CD4-positive, CD25-positive, alpha-beta regulatory T cell (primary cell): ENCODE results near the gene IFT88. TPM values are rescaled to one million over a fixed set of nuclear protein-coding genes. Genes with fewer than 3 reads are reported as not detected.

Experiments
- ATAC-seq, 2 donors: fragments of 150-1000 bp; cut with Tn5 transposase; one replicate each; pipeline ENCODE4 v1.10.0; 2021; ENCODE audit warnings: low read depth in 2 of 2, moderate number of reproducible peaks in 2 of 2, moderate library complexity in 1 of 2
- DNase-seq, 3 donors: peaks; one replicate each; pipeline versions ENCODE4 v3.0.0 to v3.0.0-alpha.2; 2012 to 2022; ENCODE audit warnings: mixed read lengths in 1 of 3
- H3K27ac ChIP-seq: one replicate; pipeline ENCODE4 v1.7.0; 2013; ENCODE audit warnings: mild to moderate bottlenecking, low read length; ENCODE audit not compliant: insufficient read depth, poor library complexity, severe bottlenecking
- H3K27me3 ChIP-seq: one replicate; pipeline ENCODE4 v1.7.0; 2013; ENCODE audit warnings: low read length; ENCODE audit not compliant: control insufficient read depth, insufficient read depth
- H3K36me3 ChIP-seq: one replicate; pipeline ENCODE4 v1.7.0; 2013; ENCODE audit warnings: mild to moderate bottlenecking, low read length, moderate library complexity; ENCODE audit not compliant: control insufficient read depth, insufficient read depth
- H3K4me1 ChIP-seq: 2 replicates; pipeline ENCODE4 v1.7.0; 2013; ENCODE audit warnings: mild to moderate bottlenecking, low read length; ENCODE audit not compliant: insufficient read depth, control insufficient read depth, poor library complexity, severe bottlenecking
- H3K4me3 ChIP-seq: one replicate; pipeline ENCODE4 v1.7.0; 2013; ENCODE audit warnings: low read depth, mild to moderate bottlenecking, low read length, moderate library complexity
- H3K9me3 ChIP-seq, 2 experiments: 1 replicate in 1 of 2; 2 replicates in 1 of 2; pipeline ENCODE4 v1.7.0; 2013; ENCODE audit warnings: low read length in 2 of 2, mild to moderate bottlenecking in 1 of 2, moderate library complexity in 1 of 2; ENCODE audit not compliant: control insufficient read depth in 2 of 2
- H3K27ac Mint-ChIP-seq, 3 donors: one replicate each; pipeline ENCODE4 v1.8.0; 2020 to 2022; ENCODE audit warnings: mild to moderate bottlenecking in 3 of 3, mixed read lengths in 3 of 3, moderate library complexity in 2 of 3
- H3K27me3 Mint-ChIP-seq: one replicate; pipeline ENCODE4 v1.8.0; 2022; ENCODE audit warnings: mild to moderate bottlenecking, mixed read lengths
- H3K36me3 Mint-ChIP-seq: one replicate; pipeline ENCODE4 v1.8.0; 2020; ENCODE audit warnings: mixed read lengths
- H3K4me1 Mint-ChIP-seq, 4 donors: one replicate each; pipeline ENCODE4 v1.8.0; 2020 to 2022; ENCODE audit warnings: mixed read lengths in 4 of 4, mild to moderate bottlenecking in 1 of 4
- H3K4me3 Mint-ChIP-seq, 4 donors: one replicate each; pipeline ENCODE4 v1.8.0; 2020 to 2022; ENCODE audit warnings: mild to moderate bottlenecking in 4 of 4, mixed read lengths in 4 of 4, moderate library complexity in 3 of 4
- H3K9me3 Mint-ChIP-seq, 7 donors: one replicate each; pipeline ENCODE4 v1.8.0; 2020 to 2022; ENCODE audit warnings: mixed read lengths in 7 of 7, mild to moderate bottlenecking in 3 of 7, moderate library complexity in 2 of 7
- polyA plus RNA-seq, 4 donors: library from polyadenylated mRNA; unstranded; fragments of 300-500 nt; fragmentation: Illumina TruSeq; gene quantifications; one replicate each; pipeline ENCODE4 v1.2.3, GENCODE V29; 2021
- total RNA-seq: library from RNA; stranded (reverse); gene quantifications from one replicate; pipeline ENCODE4 v1.2.3, GENCODE V29; 2022

Gene IFT88
- total and polyA plus RNA-seq, 5 donors from 2014 or later: 3.7 to 8.0 (median 5.9) TPM

- ATAC-seq: no peak
- peaks cover 0 to 4% (median 0%) of the 10 kb centered on the region in 7 donors for H3K9me3 Mint-ChIP-seq
- no peak overlapping the region for H3K27ac ChIP-seq
- H3K27me3 ChIP-seq: peaks cover 24% of the 10 kb centered on the region
- H3K4me1 Mint-ChIP-seq: peaks cover 3 to 14% (median 11%) of the 10 kb centered on the region in 4 donors
- H3K27ac Mint-ChIP-seq: peak overlapping the region in 1 of 3 donors; percentile 66
- H3K4me3 Mint-ChIP-seq: peak overlapping the region; percentile 19 to 87 (median 76)
- peaks cover 12% of the 10 kb centered on the region for H3K4me1 ChIP-seq
- no peaks in the 10 kb centered on the region for H3K36me3 ChIP-seq
- DNase-seq: no peak
- H3K9me3 ChIP-seq: no peaks in the 10 kb centered on the region
- H3K27me3 Mint-ChIP-seq: peaks cover 40% of the 10 kb centered on the region
- no peak overlapping the region for H3K4me3 ChIP-seq
- H3K36me3 Mint-ChIP-seq: no peaks in the 10 kb centered on the region
Measured at GRCh38 chr13:20704459-20705069, 137.6 kb downstream of the IFT88 start.

GRCh38 chr13:20706661-20707060 lies 139.7 kb downstream of the IFT88 start:
- ATAC-seq (no peak), DNase-seq (no peak)
- Mint-ChIP-seq H3K4me1 (peaks cover 3 to 14% (median 9%) of the 10 kb centered on the region in 4 donors), H3K9me3 (peaks cover 0 to 3% (median 0%) of the 10 kb centered on the region in 7 donors), H3K27me3 (peaks cover 26% of the 10 kb centered on the region), H3K4me3 (no peak overlapping the region), H3K36me3 (no peaks in the 10 kb centered on the region), H3K27ac (peak overlapping the region in 1 of 3 donors; percentile 61)
- Histone ChIP-seq H3K4me1 (peaks cover 12% of the 10 kb centered on the region), H3K36me3 (no peaks in the 10 kb centered on the region), H3K27ac (no peak overlapping the region), H3K4me3 (no peak overlapping the region), H3K9me3 (no peaks in the 10 kb centered on the region), H3K27me3 (peaks cover 9% of the 10 kb centered on the region)

- H3K9me3 ChIP-seq: no peaks in the 10 kb centered on the region
- Mint-ChIP-seq H3K9me3 (peaks cover 0 to 3% (median 0%) of the 10 kb centered on the region in 7 donors), H3K4me3 (no peak overlapping the region), H3K27ac (no peak overlapping the region), H3K27me3 (peaks cover 16% of the 10 kb centered on the region), H3K4me1 (peaks cover 4 to 10% (median 6%) of the 10 kb centered on the region in 4 donors), H3K36me3 (no peaks in the 10 kb centered on the region)
- H3K4me1 ChIP-seq: peaks cover 7% of the 10 kb centered on the region
- ATAC-seq (no peak), DNase-seq (no peak)
- no peaks in the 10 kb centered on the region for H3K27me3 ChIP-seq
- H3K36me3 ChIP-seq: no peaks in the 10 kb centered on the region
- H3K27ac ChIP-seq: no peak overlapping the region
- H3K4me3 ChIP-seq: no peak overlapping the region
Measured at GRCh38 chr13:20708216-20708615, 141.3 kb downstream of the IFT88 start.

- no peak overlapping the region for H3K4me3 Mint-ChIP-seq
- H3K36me3 Mint-ChIP-seq: no peaks in the 10 kb centered on the region
Measured at GRCh38 chr13:20709369-20709768, 142.4 kb downstream of the IFT88 start.

GRCh38 chr13:20709782-20710181 lies 142.8 kb downstream of the IFT88 start:
- ATAC-seq (no peak), DNase-seq (no peak)
- Mint-ChIP-seq H3K27me3 (peaks cover 20% of the 10 kb centered on the region), H3K36me3 (no peaks in the 10 kb centered on the region), H3K27ac (no peak overlapping the region), H3K4me3 (no peak overlapping the region), H3K4me1 (peaks cover 4 to 9% (median 8%) of the 10 kb centered on the region in 4 donors), H3K9me3 (peaks cover 0 to 4% (median 0%) of the 10 kb centered on the region in 7 donors)
- H3K36me3 ChIP-seq: no peaks in the 10 kb centered on the region
- peaks cover 6% of the 10 kb centered on the region for H3K4me1 ChIP-seq
- no peak overlapping the region for H3K4me3 ChIP-seq
- H3K27me3 ChIP-seq: no peaks in the 10 kb centered on the region
- H3K27ac ChIP-seq: no peak overlapping the region
- no peaks in the 10 kb centered on the region for H3K9me3 ChIP-seq

More at GRCh38 chr13:20709369-20709768, 142.4 kb downstream of the IFT88 start:
- H3K4me1 Mint-ChIP-seq: peaks cover 4 to 11% (median 9%) of the 10 kb centered on the region in 4 donors
- DNase-seq (no peak), ATAC-seq (no peak)
- peaks cover 20% of the 10 kb centered on the region for H3K27me3 Mint-ChIP-seq
- peaks cover 0 to 4% (median 0%) of the 10 kb centered on the region in 7 donors for H3K9me3 Mint-ChIP-seq
- H3K27ac Mint-ChIP-seq: peak overlapping the region in 1 of 3 donors; percentile 12
- peaks cover 6% of the 10 kb centered on the region for H3K4me1 ChIP-seq
- H3K9me3 ChIP-seq: no peaks in the 10 kb centered on the region
- H3K36me3 ChIP-seq: no peaks in the 10 kb centered on the region
- H3K27ac ChIP-seq: no peak overlapping the region
- H3K27me3 ChIP-seq: no peaks in the 10 kb centered on the region
- no peak overlapping the region for H3K4me3 ChIP-seq

- H3K27me3 Mint-ChIP-seq: peaks cover 20% of the 10 kb centered on the region
- Histone ChIP-seq H3K27ac (no peak overlapping the region), H3K27me3 (no peaks in the 10 kb centered on the region), H3K9me3 (no peaks in the 10 kb centered on the region), H3K4me3 (no peak overlapping the region), H3K36me3 (no peaks in the 10 kb centered on the region), H3K4me1 (peaks cover 6% of the 10 kb centered on the region)
- H3K4me3 Mint-ChIP-seq: no peak overlapping the region
- H3K27ac Mint-ChIP-seq: no peak overlapping the region
- no peaks in the 10 kb centered on the region for H3K36me3 Mint-ChIP-seq
- ATAC-seq (no peak), DNase-seq (no peak)
- peaks cover 0 to 3% (median 0%) of the 10 kb centered on the region in 7 donors for H3K9me3 Mint-ChIP-seq
- peaks cover 4 to 8% (median 7%) of the 10 kb centered on the region in 4 donors for H3K4me1 Mint-ChIP-seq
Measured at GRCh38 chr13:20711301-20712044, 144.5 kb downstream of the IFT88 start.

- Histone ChIP-seq H3K4me1 (peaks cover 6% of the 10 kb centered on the region), H3K4me3 (no peak overlapping the region), H3K27me3 (no peaks in the 10 kb centered on the region), H3K36me3 (no peaks in the 10 kb centered on the region), H3K9me3 (no peaks in the 10 kb centered on the region), H3K27ac (no peak overlapping the region)
- peaks cover 20% of the 10 kb centered on the region for H3K27me3 Mint-ChIP-seq
- ATAC-seq (no peak), DNase-seq (no peak)
- H3K27ac Mint-ChIP-seq: no peak overlapping the region
- H3K9me3 Mint-ChIP-seq: peaks cover 0 to 2% (median 0%) of the 10 kb centered on the region in 7 donors
- peak overlapping the region in 1 of 4 donors; percentile 41 for H3K4me3 Mint-ChIP-seq
- H3K4me1 Mint-ChIP-seq: peaks cover 4 to 8% (median 7%) of the 10 kb centered on the region in 4 donors
- H3K36me3 Mint-ChIP-seq: no peaks in the 10 kb centered on the region
Measured at GRCh38 chr13:20713014-20713376, 146.0 kb downstream of the IFT88 start.
